Measurements from ENCODE around the gene NEK7. TPM values are rescaled to one million over a fixed set of nuclear protein-coding genes. Genes with fewer than 3 reads are reported as not detected.

Gene NEK7
- total and polyA plus RNA-seq, 9 of the 15 experiments (the other 6 are each of a cell fraction or from before 2014, with no cell fraction given), result 8.5 to 37.3 (median 27.7) TPM

GRCh38 chr1:198117267-198117666 lies 39.5 kb upstream of the NEK7 start:
- BruUV-seq (replicated peaks), result no TSS peak
- TF ChIP-seq, protein P1, sequence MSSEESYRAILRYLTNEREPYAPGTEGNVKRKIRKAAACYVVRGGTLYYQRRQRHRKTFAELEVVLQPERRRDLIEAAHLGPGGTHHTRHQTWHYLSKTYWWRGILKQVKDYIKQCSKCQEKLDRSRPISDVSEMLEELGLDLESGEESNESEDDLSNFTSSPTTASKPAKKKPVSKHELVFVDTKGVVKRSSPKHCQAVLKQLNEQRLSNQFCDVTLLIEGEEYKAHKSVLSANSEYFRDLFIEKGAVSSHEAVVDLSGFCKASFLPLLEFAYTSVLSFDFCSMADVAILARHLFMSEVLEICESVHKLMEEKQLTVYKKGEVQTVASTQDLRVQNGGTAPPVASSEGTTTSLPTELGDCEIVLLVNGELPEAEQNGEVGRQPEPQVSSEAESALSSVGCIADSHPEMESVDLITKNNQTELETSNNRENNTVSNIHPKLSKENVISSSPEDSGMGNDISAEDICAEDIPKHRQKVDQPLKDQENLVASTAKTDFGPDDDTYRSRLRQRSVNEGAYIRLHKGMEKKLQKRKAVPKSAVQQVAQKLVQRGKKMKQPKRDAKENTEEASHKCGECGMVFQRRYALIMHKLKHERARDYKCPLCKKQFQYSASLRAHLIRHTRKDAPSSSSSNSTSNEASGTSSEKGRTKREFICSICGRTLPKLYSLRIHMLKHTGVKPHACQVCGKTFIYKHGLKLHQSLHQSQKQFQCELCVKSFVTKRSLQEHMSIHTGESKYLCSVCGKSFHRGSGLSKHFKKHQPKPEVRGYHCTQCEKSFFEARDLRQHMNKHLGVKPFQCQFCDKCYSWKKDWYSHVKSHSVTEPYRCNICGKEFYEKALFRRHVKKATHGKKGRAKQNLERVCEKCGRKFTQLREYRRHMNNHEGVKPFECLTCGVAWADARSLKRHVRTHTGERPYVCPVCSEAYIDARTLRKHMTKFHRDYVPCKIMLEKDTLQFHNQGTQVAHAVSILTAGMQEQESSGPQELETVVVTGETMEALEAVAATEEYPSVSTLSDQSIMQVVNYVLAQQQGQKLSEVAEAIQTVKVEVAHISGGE (CRISPR knock-in tag; IDR thresholded peaks at IDR 0.05), result no peak
- TF ChIP-seq BMI1 (IDR thresholded peaks at IDR 0.05; ENCODE audit: low read length) (no peak), ZBTB33 (CRISPR knock-in tag; IDR thresholded peaks at IDR 0.05) (no peak), ZKSCAN3 (CRISPR knock-in tag; IDR thresholded peaks at IDR 0.05) (no peak), RFX1 (IDR thresholded peaks at IDR 0.05) (no peak), POLR3A (IDR thresholded peaks at IDR 0.05; ENCODE audit: borderline replicate concordance, extremely low read depth, insufficient read depth, insufficient read length) (no peak), GABPA (tag; conservative IDR thresholded peaks at IDR 0.05; ENCODE audit: low read depth) (no peak), ZNF324 (CRISPR knock-in tag; IDR thresholded peaks at IDR 0.05) (no peak), POU5F1 (IDR thresholded peaks at IDR 0.05; ENCODE audit: borderline replicate concordance, low read depth, low read length, partially characterized antibody) (no peak), DMBX1 (CRISPR knock-in tag; IDR thresholded peaks at IDR 0.05; ENCODE audit: borderline replicate concordance) (no peak), ZNF253 (CRISPR knock-in tag; conservative IDR thresholded peaks at IDR 0.05) (no peak)
- TF ChIP-seq, protein P2, sequence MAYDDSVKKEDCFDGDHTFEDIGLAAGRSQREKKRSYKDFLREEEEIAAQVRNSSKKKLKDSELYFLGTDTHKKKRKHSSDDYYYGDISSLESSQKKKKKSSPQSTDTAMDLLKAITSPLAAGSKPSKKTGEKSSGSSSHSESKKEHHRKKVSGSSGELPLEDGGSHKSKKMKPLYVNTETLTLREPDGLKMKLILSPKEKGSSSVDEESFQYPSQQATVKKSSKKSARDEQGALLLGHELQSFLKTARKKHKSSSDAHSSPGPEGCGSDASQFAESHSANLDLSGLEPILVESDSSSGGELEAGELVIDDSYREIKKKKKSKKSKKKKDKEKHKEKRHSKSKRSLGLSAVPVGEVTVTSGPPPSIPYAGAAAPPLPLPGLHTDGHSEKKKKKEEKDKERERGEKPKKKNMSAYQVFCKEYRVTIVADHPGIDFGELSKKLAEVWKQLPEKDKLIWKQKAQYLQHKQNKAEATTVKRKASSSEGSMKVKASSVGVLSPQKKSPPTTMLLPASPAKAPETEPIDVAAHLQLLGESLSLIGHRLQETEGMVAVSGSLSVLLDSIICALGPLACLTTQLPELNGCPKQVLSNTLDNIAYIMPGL (CRISPR knock-in tag; IDR thresholded peaks at IDR 0.05), result no peak
- TF ChIP-seq, protein P3, sequence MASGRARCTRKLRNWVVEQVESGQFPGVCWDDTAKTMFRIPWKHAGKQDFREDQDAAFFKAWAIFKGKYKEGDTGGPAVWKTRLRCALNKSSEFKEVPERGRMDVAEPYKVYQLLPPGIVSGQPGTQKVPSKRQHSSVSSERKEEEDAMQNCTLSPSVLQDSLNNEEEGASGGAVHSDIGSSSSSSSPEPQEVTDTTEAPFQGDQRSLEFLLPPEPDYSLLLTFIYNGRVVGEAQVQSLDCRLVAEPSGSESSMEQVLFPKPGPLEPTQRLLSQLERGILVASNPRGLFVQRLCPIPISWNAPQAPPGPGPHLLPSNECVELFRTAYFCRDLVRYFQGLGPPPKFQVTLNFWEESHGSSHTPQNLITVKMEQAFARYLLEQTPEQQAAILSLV (tag; IDR thresholded peaks at IDR 0.05), result no peak

More at GRCh38 chr1:198117267-198117666, 39.5 kb upstream of the NEK7 start:
- Histone ChIP-seq H3K9me3 (replicated peaks; ENCODE audit: control insufficient read depth, insufficient read depth, low read depth, low read length) (no peaks in the 10 kb centered on the region), H3K27ac (ENCODE audit: extremely low read depth, low read depth, low read length) (no peak overlapping the region), H3K4me1 (replicated peaks in 1 of 2; ENCODE audit: control insufficient read depth in 2 of 2, insufficient read depth in 2 of 2, low read length in 2 of 2) (peaks cover 2 to 13% of the 10 kb centered on the region in 2 experiments; a peak in 3 of 5 replicates), H2AFZ (ENCODE audit: low read depth, low read length) (no peak overlapping the region), H3K27me3 (ENCODE audit: control insufficient read depth in 2 of 2, insufficient read depth in 2 of 2, low read length in 2 of 2) (no peaks in the 10 kb centered on the region), H3K36me3 (ENCODE audit: control insufficient read depth, insufficient read depth, low read length) (no peaks in the 10 kb centered on the region), H3K9ac (ENCODE audit: insufficient read depth in 1 of 2, low read depth in 2 of 2, low read length in 2 of 2) (no peak overlapping the region), H4K20me1 (replicated peaks; ENCODE audit: control insufficient read depth, insufficient read depth, low read length) (no peaks in the 10 kb centered on the region), H3K9me1 (ENCODE audit: control insufficient read depth, insufficient read depth, low read length) (no peaks in the 10 kb centered on the region), H3K79me2 (ENCODE audit: control insufficient read depth, insufficient read depth, low read length) (no peaks in the 10 kb centered on the region), H3K4me3 (no peak overlapping the region), H3K4me2 (ENCODE audit: insufficient read depth, low read length) (no peak overlapping the region)
- DNase-seq (ENCODE audit: extremely low read depth in 1 of 4, low spot score in 3 of 4) (no peak), FAIRE-seq (no peak), ATAC-seq (no peak)
- intact Hi-C loops (cut with micrococcal nuclease), result no loop called here
- ChIA-PET CTCF (ENCODE audit: low intra/inter-chr PET ratio) (no interaction called here), POLR2A (interaction anchor here (2.1 kb wide), 1 partner anchor 11 kb away, joined by 5 read pairs; no protein-coding TSS in a partner anchor)
- 18% methylated on average over 1 of the region's 1 CpG for WGBS (ENCODE audit: insufficient coverage, low coverage, missing lambda C conversion rate)
- in situ Hi-C loops (cut with MboI), result no loop called here
